Keratinocyte (primary cell): Measurements from ENCODE around the gene TRAPPC14.

ENCODE experiments used
- EZH2 ChIP-seq: IDR thresholded peaks from one replicate; pipeline ENCODE4 v1.6.1; 2012; ENCODE audit warnings: inconsistent platforms, mild to moderate bottlenecking, low read length, moderate library complexity
- TF ChIP-seq, protein P1 (sequence below), 3 experiments: IDR thresholded peaks in 1 of 3; conservative IDR thresholded peaks in 1 of 3; optimal IDR thresholded peaks in 1 of 3; 2 replicates in 2 of 3; 3 replicates in 1 of 3; pipeline versions ENCODE3 to v1.5.1; 2011; ENCODE audit warnings: low read length in 3 of 3, mild to moderate bottlenecking in 3 of 3, moderate library complexity in 2 of 3, control low read depth in 1 of 3, inconsistent platforms in 1 of 3; ENCODE audit not compliant: insufficient read depth in 2 of 3; ENCODE audit errors: extremely low read depth in 1 of 3

DNA sequence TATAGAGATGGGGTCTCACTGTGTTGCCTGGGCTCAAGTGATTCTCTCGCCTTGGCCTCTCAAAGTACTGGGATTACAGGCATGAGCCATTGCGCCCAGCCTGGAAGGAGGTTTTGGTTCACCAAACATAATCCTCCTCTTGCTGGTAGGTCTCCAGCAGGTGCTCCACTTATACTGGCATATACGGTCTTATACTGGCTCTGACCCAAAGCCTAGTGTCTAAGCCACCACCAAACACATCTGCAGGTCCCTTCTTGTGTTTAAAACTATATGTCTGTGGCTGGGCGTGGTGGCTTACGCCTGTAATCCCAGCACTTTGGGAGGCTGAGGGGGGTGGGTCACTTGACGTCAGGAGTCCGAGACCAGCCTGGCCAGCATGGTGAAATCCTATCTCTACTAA is 26.4 kb downstream of the TRAPPC14 start:
- no peak for TF ChIP-seq EZH2
- TF ChIP-seq, protein P1, sequence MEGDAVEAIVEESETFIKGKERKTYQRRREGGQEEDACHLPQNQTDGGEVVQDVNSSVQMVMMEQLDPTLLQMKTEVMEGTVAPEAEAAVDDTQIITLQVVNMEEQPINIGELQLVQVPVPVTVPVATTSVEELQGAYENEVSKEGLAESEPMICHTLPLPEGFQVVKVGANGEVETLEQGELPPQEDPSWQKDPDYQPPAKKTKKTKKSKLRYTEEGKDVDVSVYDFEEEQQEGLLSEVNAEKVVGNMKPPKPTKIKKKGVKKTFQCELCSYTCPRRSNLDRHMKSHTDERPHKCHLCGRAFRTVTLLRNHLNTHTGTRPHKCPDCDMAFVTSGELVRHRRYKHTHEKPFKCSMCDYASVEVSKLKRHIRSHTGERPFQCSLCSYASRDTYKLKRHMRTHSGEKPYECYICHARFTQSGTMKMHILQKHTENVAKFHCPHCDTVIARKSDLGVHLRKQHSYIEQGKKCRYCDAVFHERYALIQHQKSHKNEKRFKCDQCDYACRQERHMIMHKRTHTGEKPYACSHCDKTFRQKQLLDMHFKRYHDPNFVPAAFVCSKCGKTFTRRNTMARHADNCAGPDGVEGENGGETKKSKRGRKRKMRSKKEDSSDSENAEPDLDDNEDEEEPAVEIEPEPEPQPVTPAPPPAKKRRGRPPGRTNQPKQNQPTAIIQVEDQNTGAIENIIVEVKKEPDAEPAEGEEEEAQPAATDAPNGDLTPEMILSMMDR (optimal IDR thresholded peaks at IDR 0.05 in 1 of 3, IDR thresholded peaks at IDR 0.05 in 1 of 3, conservative IDR thresholded peaks at IDR 0.05 in 1 of 3; ENCODE audit: extremely low read depth in 1 of 3, insufficient read depth in 2 of 3, low read length in 3 of 3): no peak
